ENCODE data around the gene MMP17. TPM values are rescaled to one million over a fixed set of nuclear protein-coding genes. Genes with fewer than 3 reads are reported as not detected.

MMP17 gene
- total RNA-seq, 3 donors from 2014 or later = 1.1 to 5.3 (median 1.4) TPM

DNA sequence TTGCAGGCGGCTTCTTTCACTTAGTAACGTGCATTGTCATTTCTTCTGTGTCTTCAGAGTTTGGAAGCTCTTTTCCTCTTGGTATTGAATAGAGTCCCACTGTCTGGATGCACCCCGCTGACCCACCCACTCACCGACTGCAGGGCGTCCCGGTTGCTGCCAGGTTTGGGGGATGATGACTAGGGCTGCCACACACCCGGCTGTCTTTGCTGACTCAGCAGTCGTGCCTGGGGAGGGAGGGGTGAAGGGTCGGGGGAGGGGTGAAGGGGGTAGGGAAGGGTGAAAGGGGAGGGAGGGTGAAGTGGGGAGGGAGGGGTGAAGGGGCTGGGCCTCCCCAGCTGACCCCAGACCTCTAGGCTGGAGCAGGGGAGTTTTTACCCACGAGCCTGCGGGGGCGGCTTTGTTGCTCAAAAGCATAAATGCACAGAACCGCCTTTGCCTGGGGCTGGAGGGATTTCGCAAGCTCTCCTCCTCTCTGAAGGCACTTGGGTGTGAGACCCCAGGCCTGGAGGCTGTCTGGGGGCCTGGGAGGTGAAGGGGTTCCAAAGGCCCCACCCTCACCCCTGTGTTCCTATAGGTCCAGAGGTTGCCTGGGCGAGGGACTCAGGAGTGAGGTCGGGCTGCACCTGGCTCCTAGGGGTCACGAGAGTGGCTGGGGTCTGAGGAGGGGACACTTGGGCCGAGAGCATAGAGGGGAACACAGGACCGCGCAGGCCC lies 35.0 kb downstream of the MMP17 start:
- TF ChIP-seq, protein P1, sequence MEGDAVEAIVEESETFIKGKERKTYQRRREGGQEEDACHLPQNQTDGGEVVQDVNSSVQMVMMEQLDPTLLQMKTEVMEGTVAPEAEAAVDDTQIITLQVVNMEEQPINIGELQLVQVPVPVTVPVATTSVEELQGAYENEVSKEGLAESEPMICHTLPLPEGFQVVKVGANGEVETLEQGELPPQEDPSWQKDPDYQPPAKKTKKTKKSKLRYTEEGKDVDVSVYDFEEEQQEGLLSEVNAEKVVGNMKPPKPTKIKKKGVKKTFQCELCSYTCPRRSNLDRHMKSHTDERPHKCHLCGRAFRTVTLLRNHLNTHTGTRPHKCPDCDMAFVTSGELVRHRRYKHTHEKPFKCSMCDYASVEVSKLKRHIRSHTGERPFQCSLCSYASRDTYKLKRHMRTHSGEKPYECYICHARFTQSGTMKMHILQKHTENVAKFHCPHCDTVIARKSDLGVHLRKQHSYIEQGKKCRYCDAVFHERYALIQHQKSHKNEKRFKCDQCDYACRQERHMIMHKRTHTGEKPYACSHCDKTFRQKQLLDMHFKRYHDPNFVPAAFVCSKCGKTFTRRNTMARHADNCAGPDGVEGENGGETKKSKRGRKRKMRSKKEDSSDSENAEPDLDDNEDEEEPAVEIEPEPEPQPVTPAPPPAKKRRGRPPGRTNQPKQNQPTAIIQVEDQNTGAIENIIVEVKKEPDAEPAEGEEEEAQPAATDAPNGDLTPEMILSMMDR (IDR thresholded peaks at IDR 0.05) = no peak
- ATAC-seq (no peak), DNase-seq (no peak)
- intact Hi-C loops (cut with DNase I, micrococcal nuclease) = no loop called here
- no peaks in the 10 kb centered on the region for H3K9me3 ChIP-seq
- H3K4me3 ChIP-seq = no peak overlapping the region
- peaks cover 9% of the 10 kb centered on the region for H3K4me1 ChIP-seq (ENCODE audit: low read depth)
- no peaks in the 10 kb centered on the region for H3K36me3 ChIP-seq (ENCODE audit: low read depth)

DNA sequence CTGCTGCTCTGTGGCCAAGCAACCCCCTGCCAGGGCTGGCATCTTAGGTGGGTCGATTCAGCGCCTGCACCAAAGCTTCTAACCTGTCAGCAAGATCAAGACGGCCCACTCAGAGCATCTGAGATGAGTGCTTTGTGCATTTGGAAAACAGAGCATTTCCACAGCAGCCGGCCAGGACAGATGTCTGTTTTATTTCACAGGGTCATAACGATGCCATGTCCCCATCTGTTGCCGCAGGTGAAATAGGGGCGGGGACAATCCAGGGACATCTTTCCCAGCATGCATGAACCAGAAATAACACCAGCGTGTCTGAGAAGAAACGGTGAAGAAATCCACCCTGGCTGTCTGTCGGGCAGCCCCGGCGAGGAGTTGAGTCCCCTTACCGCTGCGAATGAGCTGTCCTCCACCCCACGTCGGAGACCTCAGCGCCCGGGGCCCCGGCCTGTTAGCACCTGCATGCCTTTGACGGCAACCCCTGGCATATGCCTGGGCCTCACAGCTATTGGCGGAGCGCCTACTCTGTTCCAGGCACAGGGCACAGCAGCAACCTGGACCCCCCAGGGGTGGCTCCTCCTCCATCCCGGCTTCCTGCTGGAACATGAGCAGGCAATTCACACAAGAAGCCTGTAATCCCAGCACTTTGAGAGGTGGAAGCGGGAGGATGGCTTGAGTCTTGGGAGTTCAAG lies 35.7 kb downstream of the MMP17 start:
- intact Hi-C loops (cut with DNase I, micrococcal nuclease) = no loop called here
- DNase-seq = no peak
- H3K9me3 ChIP-seq = no peaks in the 10 kb centered on the region
- no peaks in the 10 kb centered on the region for H3K36me3 ChIP-seq (ENCODE audit: low read depth)
- TF ChIP-seq, protein P1 (IDR thresholded peaks at IDR 0.05) = no peak
- no peak for ATAC-seq
- no peak overlapping the region for H3K4me3 ChIP-seq
- peaks cover 9% of the 10 kb centered on the region for H3K4me1 ChIP-seq (ENCODE audit: low read depth)

GRCh38 chr12:131864469-131864868 lies 36.3 kb downstream of the MMP17 start:
- Histone ChIP-seq H3K4me3 (no peak overlapping the region), H3K36me3 (ENCODE audit: low read depth) (no peaks in the 10 kb centered on the region), H3K4me1 (ENCODE audit: low read depth) (peaks cover 9% of the 10 kb centered on the region), H3K9me3 (no peaks in the 10 kb centered on the region)
- TF ChIP-seq, protein P1 (IDR thresholded peaks at IDR 0.05) = no peak
- intact Hi-C loops (cut with DNase I, micrococcal nuclease) = no loop called here
- DNase-seq (no peak), ATAC-seq (no peak)

GRCh38 chr12:131865180-131865875 lies 37.1 kb downstream of the MMP17 start:
- DNase-seq = no peak
- H3K4me3 ChIP-seq = no peak overlapping the region
- H3K9me3 ChIP-seq = no peaks in the 10 kb centered on the region
- H3K4me1 ChIP-seq (ENCODE audit: low read depth) = peaks cover 8% of the 10 kb centered on the region
- ATAC-seq = no peak
- intact Hi-C loops (cut with DNase I, micrococcal nuclease) = no loop called here
- H3K36me3 ChIP-seq (ENCODE audit: low read depth) = no peaks in the 10 kb centered on the region
- TF ChIP-seq, protein P1 (IDR thresholded peaks at IDR 0.05) = no peak

- H3K9me3 ChIP-seq = no peaks in the 10 kb centered on the region
- DNase-seq (no peak), ATAC-seq (no peak)
- no peak overlapping the region for H3K4me3 ChIP-seq
- no peaks in the 10 kb centered on the region for H3K36me3 ChIP-seq (ENCODE audit: low read depth)
- no peaks in the 10 kb centered on the region for H3K4me1 ChIP-seq (ENCODE audit: low read depth)
- intact Hi-C loops (cut with DNase I, micrococcal nuclease) = no loop called here
- TF ChIP-seq, protein P1 (IDR thresholded peaks at IDR 0.05) = no peak
These were observed 39.3 kb downstream of the MMP17 start for GRCh38 chr12:131867471-131867870.
